ENCODE measurements around the gene ANO1.

ANO1 gene

DNA sequence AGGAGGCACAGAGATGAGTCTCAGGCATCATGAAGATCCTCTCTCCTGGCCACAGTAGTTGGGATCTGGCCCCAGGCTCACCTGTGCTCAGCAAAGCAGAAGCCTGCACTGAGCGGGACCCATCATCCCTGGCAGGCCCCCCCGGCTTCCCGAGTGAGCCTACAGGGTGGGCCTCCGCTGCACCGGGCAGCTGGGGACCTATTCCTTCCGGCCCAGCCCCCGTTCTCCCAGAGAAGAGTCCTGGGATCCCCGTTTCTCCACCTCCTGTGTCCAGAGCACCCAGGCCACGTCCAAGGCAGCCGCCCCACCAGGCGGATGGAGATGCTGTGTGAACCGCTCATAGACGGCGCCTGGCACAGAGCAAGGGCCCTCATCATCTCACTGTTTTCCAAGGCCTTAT, 52.5 kb downstream of the ANO1 start:
- Mint-ChIP-seq H3K36me3 (no peaks in the 10 kb centered on the region), H3K27ac (no peak overlapping the region), H3K27me3 (no peaks in the 10 kb centered on the region), H3K4me3 (no peak overlapping the region), H3K9me3 (no peaks in the 10 kb centered on the region), H3K4me1 (no peaks in the 10 kb centered on the region)
- DNase-seq (ENCODE audit: low spot score in 2 of 2) = no peak
- ATAC-seq (ENCODE audit: low read depth) = no peak

- no peaks in the 10 kb centered on the region for H3K4me1 Mint-ChIP-seq
- H3K9me3 Mint-ChIP-seq = no peaks in the 10 kb centered on the region
- ATAC-seq (ENCODE audit: low read depth) (no peak), DNase-seq (ENCODE audit: low spot score in 2 of 2) (no peak)
- no peaks in the 10 kb centered on the region for H3K27me3 Mint-ChIP-seq
- no peak overlapping the region for H3K4me3 Mint-ChIP-seq
- no peaks in the 10 kb centered on the region for H3K36me3 Mint-ChIP-seq
- no peak overlapping the region for H3K27ac Mint-ChIP-seq
Observed at GRCh38 chr11:70131606-70132190, 53.6 kb downstream of the ANO1 start.

DNA sequence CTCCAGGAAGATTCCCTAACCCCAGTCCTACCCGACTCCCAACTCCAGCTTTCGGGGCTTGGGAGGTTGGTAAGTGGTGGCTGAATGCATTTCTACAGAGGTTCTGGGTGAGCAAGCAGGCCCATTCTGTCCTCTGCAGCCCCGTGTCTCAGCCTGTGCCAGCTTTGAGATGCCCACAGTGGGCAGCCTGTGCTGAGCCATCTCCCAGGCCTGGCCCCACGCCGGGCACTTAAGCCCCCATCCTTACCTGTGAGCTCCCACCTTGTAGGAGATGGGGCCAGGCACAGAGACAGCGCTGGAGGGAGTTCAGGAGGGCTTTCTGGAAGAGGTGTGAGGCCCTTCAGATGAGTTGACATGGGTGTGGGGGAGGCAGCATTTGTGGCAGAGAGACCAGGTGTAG, 54.5 kb downstream of the ANO1 start:
- no peaks in the 10 kb centered on the region for H3K27me3 Mint-ChIP-seq
- H3K4me3 Mint-ChIP-seq = no peak overlapping the region
- H3K9me3 Mint-ChIP-seq = no peaks in the 10 kb centered on the region
- no peak overlapping the region for H3K27ac Mint-ChIP-seq
- ATAC-seq (ENCODE audit: low read depth) (no peak), DNase-seq (ENCODE audit: low spot score in 2 of 2) (no peak)
- no peaks in the 10 kb centered on the region for H3K4me1 Mint-ChIP-seq
- no peaks in the 10 kb centered on the region for H3K36me3 Mint-ChIP-seq

DNA sequence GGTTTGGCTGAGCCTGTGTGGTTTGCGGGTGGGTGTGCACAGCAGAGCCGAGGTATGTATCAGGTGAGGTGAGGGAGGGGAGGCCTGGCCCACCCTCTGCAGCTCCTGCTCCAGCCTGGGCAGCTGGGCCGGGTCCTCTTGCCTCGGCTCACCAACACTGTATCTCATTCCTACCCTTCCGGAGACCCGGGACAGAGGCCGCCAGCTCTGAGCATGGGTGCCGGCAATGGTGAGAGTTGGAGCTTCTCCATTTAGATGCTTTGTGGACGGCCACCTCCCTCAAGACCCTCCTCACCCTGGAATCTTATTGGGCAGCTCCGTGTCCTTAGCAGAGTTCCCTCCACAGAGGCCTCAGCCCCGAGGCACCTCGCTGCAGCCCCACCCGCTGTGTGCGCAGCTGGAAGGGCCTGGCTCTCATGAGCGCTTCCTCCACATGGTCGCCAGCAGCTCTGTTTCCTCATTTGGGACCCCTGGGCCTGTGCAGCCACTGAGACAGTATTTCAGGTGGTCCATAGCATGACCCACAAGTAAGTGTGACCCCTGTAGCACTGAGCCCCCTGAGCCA, 55.7 kb downstream of the ANO1 start:
- ATAC-seq (ENCODE audit: low read depth) = no peak
- Mint-ChIP-seq H3K36me3 (no peaks in the 10 kb centered on the region), H3K4me3 (no peak overlapping the region), H3K27ac (no peak overlapping the region), H3K4me1 (no peaks in the 10 kb centered on the region), H3K9me3 (no peaks in the 10 kb centered on the region), H3K27me3 (peaks cover under 1% of the 10 kb centered on the region)
- DNase-seq (ENCODE audit: low spot score in 2 of 2) = no peak

GRCh38 chr11:70134490-70134889, 56.4 kb downstream of the ANO1 start:
- Mint-ChIP-seq H3K4me1 (no peaks in the 10 kb centered on the region), H3K9me3 (no peaks in the 10 kb centered on the region), H3K27me3 (peaks cover 1% of the 10 kb centered on the region), H3K27ac (no peak overlapping the region), H3K4me3 (no peak overlapping the region), H3K36me3 (no peaks in the 10 kb centered on the region)
- ATAC-seq (ENCODE audit: low read depth) (no peak), DNase-seq (ENCODE audit: low spot score in 2 of 2) (no peak)

DNA sequence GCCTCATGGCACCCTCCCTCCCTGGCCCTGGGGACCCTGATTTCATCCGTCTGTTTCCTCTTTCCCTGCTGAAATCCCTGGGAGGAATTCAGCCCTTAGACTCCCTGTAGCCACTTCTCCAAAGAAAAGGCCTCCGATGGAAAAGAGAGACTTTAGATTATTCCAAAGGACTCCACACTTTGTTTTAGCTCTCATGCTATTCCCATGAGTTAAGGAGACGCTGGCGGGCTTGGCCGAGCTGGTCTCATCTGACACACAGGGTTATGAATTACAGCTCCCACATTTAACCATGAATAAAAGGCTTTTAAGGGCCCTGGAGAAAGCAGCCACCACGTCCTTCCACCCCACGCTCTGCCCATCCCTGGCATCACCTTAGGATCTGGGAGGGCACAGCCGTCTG, 57.0 kb downstream of the ANO1 start:
- Mint-ChIP-seq H3K27ac (no peak overlapping the region), H3K27me3 (peaks cover 1% of the 10 kb centered on the region), H3K36me3 (no peaks in the 10 kb centered on the region), H3K4me3 (no peak overlapping the region), H3K4me1 (no peaks in the 10 kb centered on the region), H3K9me3 (no peaks in the 10 kb centered on the region)
- DNase-seq (ENCODE audit: low spot score in 2 of 2) (no peak), ATAC-seq (ENCODE audit: low read depth) (no peak)

DNA sequence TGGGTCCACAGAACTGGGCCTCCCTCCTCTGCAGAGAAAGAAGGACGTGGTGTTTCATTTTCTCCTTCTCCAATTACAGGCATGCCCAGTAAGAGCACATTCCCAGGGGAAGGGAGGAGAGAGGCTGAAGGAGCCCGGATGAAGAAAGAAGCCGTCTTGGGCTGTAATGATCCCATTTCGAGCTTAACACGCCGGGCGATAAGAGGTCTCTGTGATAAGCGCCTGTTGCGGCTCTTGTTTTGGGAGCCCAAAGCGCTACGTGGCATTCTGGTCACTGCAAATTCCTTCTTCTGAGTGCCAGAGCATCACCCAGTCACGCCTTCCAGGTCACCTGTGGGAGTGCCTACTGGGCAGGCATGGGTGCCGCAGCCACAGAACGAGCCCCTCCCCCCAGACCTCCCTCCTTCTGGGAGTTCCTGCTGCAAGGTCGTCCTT, 57.5 kb downstream of the ANO1 start:
- H3K27me3 Mint-ChIP-seq = peaks cover 4% of the 10 kb centered on the region

GRCh38 chr11:70137383-70137782, 59.3 kb downstream of the ANO1 start:
- DNase-seq (ENCODE audit: low spot score in 2 of 2) = no peak
- Mint-ChIP-seq H3K9me3 (no peaks in the 10 kb centered on the region), H3K4me3 (no peak overlapping the region), H3K36me3 (no peaks in the 10 kb centered on the region), H3K27me3 (peaks cover 8% of the 10 kb centered on the region), H3K27ac (no peak overlapping the region), H3K4me1 (no peaks in the 10 kb centered on the region)
- no peak for ATAC-seq (ENCODE audit: low read depth)

More for the DNA sequence above, 57.5 kb downstream of the ANO1 start:
- no peaks in the 10 kb centered on the region for H3K36me3 Mint-ChIP-seq
- no peaks in the 10 kb centered on the region for H3K4me1 Mint-ChIP-seq
- DNase-seq (ENCODE audit: low spot score in 2 of 2) (no peak), ATAC-seq (ENCODE audit: low read depth) (no peak)
- no peak overlapping the region for H3K27ac Mint-ChIP-seq
- no peak overlapping the region for H3K4me3 Mint-ChIP-seq
- no peaks in the 10 kb centered on the region for H3K9me3 Mint-ChIP-seq

GRCh38 chr11:70138403-70138802, 60.3 kb downstream of the ANO1 start:
- H3K4me1 Mint-ChIP-seq = no peaks in the 10 kb centered on the region
- peaks cover 16% of the 10 kb centered on the region for H3K27me3 Mint-ChIP-seq
- H3K36me3 Mint-ChIP-seq = no peaks in the 10 kb centered on the region
- no peak overlapping the region for H3K27ac Mint-ChIP-seq
- H3K9me3 Mint-ChIP-seq = no peaks in the 10 kb centered on the region
- no peak for ATAC-seq (ENCODE audit: low read depth)
- DNase-seq (ENCODE audit: low spot score in 2 of 2) = no peak
- no peak overlapping the region for H3K4me3 Mint-ChIP-seq

GRCh38 chr11:70139785-70140410, 61.8 kb downstream of the ANO1 start:
- DNase-seq (ENCODE audit: low spot score in 2 of 2) (no peak), ATAC-seq (ENCODE audit: low read depth) (no peak)
- Mint-ChIP-seq H3K4me3 (no peak overlapping the region), H3K27ac (no peak overlapping the region), H3K4me1 (no peaks in the 10 kb centered on the region), H3K36me3 (no peaks in the 10 kb centered on the region), H3K9me3 (no peaks in the 10 kb centered on the region), H3K27me3 (peaks cover 25% of the 10 kb centered on the region)

GRCh38 chr11:70140711-70141485, 62.8 kb downstream of the ANO1 start:
- Mint-ChIP-seq H3K9me3 (no peaks in the 10 kb centered on the region), H3K4me3 (no peak overlapping the region), H3K27ac (no peak overlapping the region), H3K4me1 (no peaks in the 10 kb centered on the region), H3K36me3 (no peaks in the 10 kb centered on the region), H3K27me3 (peaks cover 27% of the 10 kb centered on the region)
- ATAC-seq (ENCODE audit: low read depth) = no peak
- DNase-seq (ENCODE audit: low spot score in 2 of 2) = no peak

- H3K4me1 Mint-ChIP-seq = no peaks in the 10 kb centered on the region
- H3K27me3 Mint-ChIP-seq = peaks cover 29% of the 10 kb centered on the region
- no peaks in the 10 kb centered on the region for H3K36me3 Mint-ChIP-seq
- H3K27ac Mint-ChIP-seq = no peak overlapping the region
- ATAC-seq (ENCODE audit: low read depth) (no peak), DNase-seq (ENCODE audit: low spot score in 2 of 2) (no peak)
- H3K4me3 Mint-ChIP-seq = no peak overlapping the region
- no peaks in the 10 kb centered on the region for H3K9me3 Mint-ChIP-seq
Observed at GRCh38 chr11:70141486-70142220, 63.5 kb downstream of the ANO1 start.

DNA sequence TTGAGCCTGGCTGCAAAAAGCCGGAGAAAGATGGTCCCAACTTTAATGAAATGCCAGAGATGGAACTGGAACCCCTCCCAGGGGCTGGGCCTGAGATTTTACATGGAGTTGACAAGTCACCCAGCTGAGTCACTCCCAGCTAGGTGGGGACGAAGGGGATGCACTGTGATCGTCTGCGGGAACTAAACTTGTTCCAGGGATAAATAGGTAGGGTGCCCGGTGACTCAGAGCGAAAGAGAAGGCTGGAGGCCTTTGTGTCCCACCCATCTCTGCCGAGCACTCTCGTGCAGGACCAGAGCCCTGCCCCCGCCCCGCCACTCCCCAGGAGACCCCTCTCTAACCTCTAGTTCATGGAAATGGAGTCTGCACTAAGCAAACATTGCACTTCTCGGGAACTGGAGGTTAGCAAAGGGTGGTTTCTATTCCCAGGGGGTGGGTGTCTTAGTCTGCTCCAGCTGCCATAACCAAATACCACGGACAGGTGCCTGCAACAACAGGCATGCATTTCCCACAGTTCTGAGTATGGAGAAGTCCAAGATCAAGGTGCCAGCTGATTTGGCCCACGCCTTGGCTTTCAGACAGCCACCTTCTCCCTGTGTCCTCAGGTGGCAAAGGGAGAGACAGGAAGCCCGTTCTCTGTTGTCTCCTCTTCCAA, 64.2 kb downstream of the ANO1 start:
- Mint-ChIP-seq H3K27ac (no peak overlapping the region), H3K4me1 (no peaks in the 10 kb centered on the region), H3K9me3 (no peaks in the 10 kb centered on the region), H3K36me3 (no peaks in the 10 kb centered on the region), H3K4me3 (no peak overlapping the region), H3K27me3 (peaks cover 31% of the 10 kb centered on the region)
- no peak for DNase-seq (ENCODE audit: low spot score in 2 of 2)
- no peak for ATAC-seq (ENCODE audit: low read depth)

Measured in memory B cell (primary cell).